Neutrophil (primary cell): ENCODE results near the gene CCDC18.
"Not testable (repeated sequence)": the region's sequence is repeated elsewhere in the genome, so short reads cannot be mapped to it uniquely, and the experiment has no call there.

Source experiments
- H3K27ac ChIP-seq: fragments of 200-600 bp; sonication (generic); 2 replicates; pipeline ENCODE4 v1.5.1; 2016; ENCODE audit warnings: mild to moderate bottlenecking, moderate library complexity
- H3K27me3 ChIP-seq: fragments of 200-600 bp; sonication (generic); 2 replicates; pipeline ENCODE4 v1.6.0; 2016; ENCODE audit warnings: mild to moderate bottlenecking
- H3K36me3 ChIP-seq: fragments of 200-600 bp; sonication (generic); 2 replicates; pipeline ENCODE4 v1.5.1; 2017
- H3K4me1 ChIP-seq, 2 experiments: fragments of 200-600 bp in 1 of 2; sonication (generic) in 1 of 2; 1 replicate in 1 of 2; 2 replicates in 1 of 2; pipeline versions ENCODE4 v1.5.1 to v1.6.1; 2013 to 2016; ENCODE audit warnings: low read depth in 1 of 2, low read length in 1 of 2, mild to moderate bottlenecking in 1 of 2, moderate library complexity in 1 of 2; ENCODE audit not compliant: control insufficient read depth in 1 of 2, insufficient read depth in 1 of 2
- H3K4me3 ChIP-seq, 2 experiments: fragments of 200-600 bp in 1 of 2; sonication (generic) in 1 of 2; 1 replicate in 1 of 2; 2 replicates in 1 of 2; pipeline ENCODE4 v1.5.1; 2013 to 2016; ENCODE audit warnings: low read depth in 1 of 2, low read length in 1 of 2, mild to moderate bottlenecking in 1 of 2, moderate library complexity in 1 of 2
- H3K9me3 ChIP-seq: fragments of 200-600 bp; sonication (generic); 2 replicates; pipeline ENCODE4 v1.5.1; 2016
- TF ChIP-seq, protein P1 (sequence below): fragments of 200-600 bp; sonication (generic); IDR thresholded peaks from 2 replicates; pipeline ENCODE4 v1.5.1; 2016; ENCODE audit warnings: antibody characterized with exemption

Gene CCDC18

DNA sequence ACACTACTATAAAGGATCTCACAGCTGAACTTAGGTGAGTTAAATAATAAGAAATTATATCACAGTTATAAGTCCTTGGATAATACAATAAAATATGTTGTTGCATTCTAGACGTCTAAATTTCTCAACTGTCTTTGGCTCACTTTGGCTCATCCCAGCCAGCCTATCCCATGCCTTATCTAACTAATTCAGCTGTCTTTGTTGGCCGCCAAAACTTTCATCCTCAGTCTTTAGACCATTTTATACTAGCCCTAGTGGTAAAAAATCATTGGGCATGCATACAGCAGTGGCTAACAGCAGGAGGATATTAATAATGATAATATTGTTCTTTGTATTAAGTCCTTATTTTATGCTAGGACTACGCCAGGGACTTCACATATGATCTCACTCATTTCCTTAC is 59.3 kb downstream of the CCDC18 start:
- TF ChIP-seq, protein P1, sequence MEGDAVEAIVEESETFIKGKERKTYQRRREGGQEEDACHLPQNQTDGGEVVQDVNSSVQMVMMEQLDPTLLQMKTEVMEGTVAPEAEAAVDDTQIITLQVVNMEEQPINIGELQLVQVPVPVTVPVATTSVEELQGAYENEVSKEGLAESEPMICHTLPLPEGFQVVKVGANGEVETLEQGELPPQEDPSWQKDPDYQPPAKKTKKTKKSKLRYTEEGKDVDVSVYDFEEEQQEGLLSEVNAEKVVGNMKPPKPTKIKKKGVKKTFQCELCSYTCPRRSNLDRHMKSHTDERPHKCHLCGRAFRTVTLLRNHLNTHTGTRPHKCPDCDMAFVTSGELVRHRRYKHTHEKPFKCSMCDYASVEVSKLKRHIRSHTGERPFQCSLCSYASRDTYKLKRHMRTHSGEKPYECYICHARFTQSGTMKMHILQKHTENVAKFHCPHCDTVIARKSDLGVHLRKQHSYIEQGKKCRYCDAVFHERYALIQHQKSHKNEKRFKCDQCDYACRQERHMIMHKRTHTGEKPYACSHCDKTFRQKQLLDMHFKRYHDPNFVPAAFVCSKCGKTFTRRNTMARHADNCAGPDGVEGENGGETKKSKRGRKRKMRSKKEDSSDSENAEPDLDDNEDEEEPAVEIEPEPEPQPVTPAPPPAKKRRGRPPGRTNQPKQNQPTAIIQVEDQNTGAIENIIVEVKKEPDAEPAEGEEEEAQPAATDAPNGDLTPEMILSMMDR: no peak

DNA sequence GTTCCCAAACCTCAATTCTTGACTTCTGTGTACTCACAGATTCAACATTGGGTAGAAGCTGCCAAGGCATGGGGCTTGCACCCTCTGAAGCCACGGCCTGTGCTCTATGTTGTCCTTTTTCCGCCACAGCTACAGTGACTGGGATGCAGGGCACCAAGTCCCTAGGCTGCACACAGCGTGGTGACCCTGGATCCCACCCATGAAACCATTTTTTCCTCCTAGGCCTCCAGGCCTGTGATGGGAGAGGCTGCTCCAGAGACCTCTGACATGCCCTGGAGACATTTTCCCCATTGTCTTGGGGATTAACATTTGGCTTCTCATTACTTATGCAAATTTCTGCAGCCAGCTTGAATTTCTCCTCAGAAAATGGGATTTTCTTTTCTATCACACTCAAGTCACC is 62.7 kb downstream of the CCDC18 start:
- H3K9me3 ChIP-seq, H3K4me1 ChIP-seq, H3K27ac ChIP-seq, H3K4me3 ChIP-seq, H3K27me3 ChIP-seq: not testable (repeated sequence)
- peaks cover 12% of the 10 kb centered on the region for H3K36me3 ChIP-seq

More for the DNA sequence above, 59.3 kb downstream of the CCDC18 start:
- Histone ChIP-seq H3K4me1 (no peaks in the 10 kb centered on the region), H3K27ac (no peak overlapping the region), H3K27me3 (no peaks in the 10 kb centered on the region), H3K36me3 (peaks cover 34% of the 10 kb centered on the region), H3K9me3 (peaks cover 4% of the 10 kb centered on the region), H3K4me3 (no peak overlapping the region)

DNA sequence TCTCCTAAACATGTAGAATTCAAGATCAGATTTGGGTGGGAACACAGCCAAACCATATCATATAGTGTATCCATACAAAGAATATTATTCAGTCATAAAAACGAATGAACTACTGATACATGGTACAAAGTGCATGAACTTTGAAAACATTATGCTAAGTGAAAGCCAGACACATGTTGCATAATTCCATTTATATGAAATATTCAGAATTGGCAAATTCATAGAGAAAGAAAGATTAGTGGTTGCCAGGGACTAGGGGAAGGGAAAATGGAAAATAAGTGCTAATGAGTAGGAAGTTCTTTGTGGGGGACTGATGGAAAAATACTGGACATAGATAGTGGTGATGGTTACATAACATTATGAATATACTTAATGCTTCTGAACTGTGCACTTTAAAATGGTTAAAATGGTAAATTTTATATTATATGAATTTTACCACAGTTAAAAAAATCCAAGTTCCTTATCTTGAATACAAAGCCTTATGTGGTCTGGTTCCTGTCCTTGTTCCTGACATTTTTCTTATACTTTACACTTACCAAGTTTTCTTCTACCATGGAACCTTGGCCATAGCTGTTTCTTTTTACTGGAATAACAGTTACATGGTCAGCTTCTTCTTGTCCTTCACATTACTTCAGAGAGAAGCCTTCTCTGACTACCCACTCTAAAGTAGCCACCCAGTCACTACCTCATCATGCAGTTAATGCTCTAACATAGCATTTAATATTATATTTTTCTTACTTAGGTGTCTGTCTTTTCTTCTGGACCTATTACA is 64.0 kb downstream of the CCDC18 start:
- Histone ChIP-seq H3K4me1 (no peaks in the 10 kb centered on the region), H3K36me3 (peaks cover 12% of the 10 kb centered on the region), H3K27ac (no peak overlapping the region), H3K9me3 (peaks cover 4% of the 10 kb centered on the region), H3K4me3 (no peak overlapping the region), H3K27me3 (no peaks in the 10 kb centered on the region)
- TF ChIP-seq, protein P1: no peak

DNA sequence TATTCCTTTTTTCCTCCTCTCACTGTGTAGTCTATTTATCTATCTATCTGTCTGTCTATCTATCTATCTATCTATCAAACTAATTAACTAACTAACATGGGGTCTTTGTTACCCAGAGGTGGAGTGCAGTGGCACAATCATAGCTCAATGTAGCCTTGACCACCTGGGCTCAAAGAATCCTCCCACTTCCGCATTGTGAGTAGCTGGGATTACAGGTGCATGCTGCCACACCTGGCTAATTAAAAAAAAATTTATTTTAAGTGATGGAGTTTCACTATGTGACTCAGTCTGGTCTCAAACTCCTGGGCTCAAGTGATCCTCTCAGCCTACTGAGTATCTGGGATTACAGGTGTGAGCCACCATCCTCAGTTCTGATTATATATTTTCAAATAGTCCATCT is 71.4 kb downstream of the CCDC18 start:
- TF ChIP-seq, protein P1: no peak
- Histone ChIP-seq H3K4me1 (no peaks in the 10 kb centered on the region), H3K4me3 (no peak overlapping the region), H3K36me3 (peaks cover 9% of the 10 kb centered on the region), H3K27ac (no peak overlapping the region), H3K9me3 (no peaks in the 10 kb centered on the region), H3K27me3 (no peaks in the 10 kb centered on the region)

DNA sequence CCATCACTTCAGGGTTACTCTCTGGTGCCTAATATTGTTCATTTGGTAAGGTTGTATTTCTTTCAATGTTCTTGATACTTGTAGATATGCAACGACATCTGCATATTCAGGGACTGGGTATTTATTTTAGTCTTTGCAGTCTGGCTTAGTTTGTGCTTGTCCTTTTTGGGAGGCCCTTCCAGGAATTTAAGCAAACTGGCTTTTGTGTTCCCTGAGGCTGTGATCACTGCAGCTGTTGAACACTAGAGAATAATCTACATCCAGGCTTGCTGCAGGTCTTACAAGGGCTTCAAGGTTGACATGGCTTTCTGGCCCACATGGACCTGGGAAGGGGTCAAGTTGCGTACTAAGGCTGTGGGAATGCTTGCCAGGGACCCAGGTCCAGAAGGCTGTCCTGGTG is 72.1 kb downstream of the CCDC18 start:
- Histone ChIP-seq H3K36me3 (peaks cover 9% of the 10 kb centered on the region), H3K9me3 (no peaks in the 10 kb centered on the region), H3K4me3 (no peak overlapping the region), H3K4me1 (no peaks in the 10 kb centered on the region), H3K27me3 (no peaks in the 10 kb centered on the region), H3K27ac (no peak overlapping the region)
- TF ChIP-seq, protein P1: no peak

DNA sequence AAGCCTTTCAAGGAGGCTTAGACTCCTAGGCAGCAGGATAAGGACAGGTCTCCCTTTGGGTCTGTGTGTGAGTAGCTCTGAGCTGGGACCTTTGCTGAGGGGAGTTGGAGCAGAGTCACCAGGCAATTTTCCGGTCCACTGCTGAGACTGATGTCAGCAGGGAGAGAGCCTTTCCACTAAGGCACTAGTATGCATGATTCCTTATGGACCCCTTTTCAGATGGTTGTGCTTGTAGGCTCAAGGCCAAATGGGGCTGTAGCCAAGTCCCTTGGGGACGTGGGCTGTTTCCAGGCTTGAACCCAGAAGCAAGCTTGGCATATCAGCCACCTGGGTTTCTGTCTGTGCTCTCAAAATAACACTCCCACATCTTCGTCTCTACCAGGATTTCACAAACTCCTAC is 73.0 kb downstream of the CCDC18 start:
- TF ChIP-seq, protein P1: no peak
- no peaks in the 10 kb centered on the region for H3K27me3 ChIP-seq
- H3K27ac ChIP-seq: no peak overlapping the region
- H3K36me3 ChIP-seq: peaks cover 9% of the 10 kb centered on the region
- H3K4me1 ChIP-seq: no peaks in the 10 kb centered on the region
- H3K4me3 ChIP-seq: no peak overlapping the region
- no peaks in the 10 kb centered on the region for H3K9me3 ChIP-seq
